Pulmonary artery endothelial cell (primary cell): ENCODE measurements around the gene ACTR8. TPM values are rescaled to one million over a fixed set of nuclear protein-coding genes. Genes with fewer than 3 reads are reported as not detected.

Experiments
- DNase-seq: peaks from one replicate; pipeline ENCODE4 v3.0.0-alpha.2; 2011; ENCODE audit warnings: low read depth, low spot score
- total RNA-seq: library from RNA; depleted of rRNA; stranded (reverse); fragments of >200 nt; gene quantifications from 2 replicates; pipeline ENCODE4 v1.2.3, GENCODE V29; 2014

The ACTR8 gene
- total RNA-seq, 1 donor from 2014 or later: 32.2 TPM

- DNase-seq: no peak
These were observed 64.1 kb downstream of the ACTR8 start for GRCh38 chr3:53817809-53818208.

DNA sequence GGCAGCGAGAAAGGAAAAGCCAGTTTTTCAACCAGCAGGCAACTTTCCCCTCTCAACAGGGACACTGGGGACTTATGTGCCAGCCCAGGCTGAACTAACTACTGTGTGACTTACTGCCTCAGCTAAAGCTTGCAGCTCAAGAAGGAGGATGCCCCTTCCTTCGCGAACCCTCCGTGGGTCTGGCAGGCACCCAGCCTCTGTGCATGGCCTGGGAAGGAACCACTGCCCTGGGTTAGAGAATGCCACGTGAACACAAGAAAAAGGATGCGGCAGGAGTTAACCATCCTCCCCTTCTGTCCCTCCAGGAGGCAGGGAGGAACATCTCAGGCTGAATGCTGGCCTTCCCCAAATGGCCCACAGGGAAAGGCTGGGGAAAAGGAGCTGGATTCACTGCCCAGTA is 64.7 kb downstream of the ACTR8 start:
- DNase-seq: no peak

Other genes with a start within 250 kb of the ACTR8 start
- gene CHDH, start 35.7 kb downstream of the ACTR8 start, total RNA-seq: 0.07 and 0.25 TPM in 2 replicates
- not detected in 2 replicates for gene IL17RB, start 35.6 kb downstream of the ACTR8 start, total RNA-seq
- 18.4 and 18.5 TPM in 2 replicates for gene SELENOK, start 9.7 kb upstream of the ACTR8 start, total RNA-seq
- not detected in 2 replicates for gene CACNA2D3, start 240.4 kb upstream of the ACTR8 start, total RNA-seq